B cell (primary cell): ENCODE measurements around the gene POMZP3. TPM values are rescaled to one million over a fixed set of nuclear protein-coding genes. Genes with fewer than 3 reads are reported as not detected.
A peak's percentile ranks its signal among the peaks of the same experiment; 100 is the strongest.
"Not testable (repeated sequence)": the region's sequence is repeated elsewhere in the genome, so short reads cannot be mapped to it uniquely, and the experiment has no call there.

Experiments
- ATAC-seq: fragments of 200-7000 bp; cut with Tn5 transposase; one replicate; pipeline ENCODE4 v1.10.0; 2021; ENCODE audit warnings: low read depth, mild to moderate bottlenecking, moderate number of reproducible peaks, moderate library complexity
- CTCF ChIA-PET: fragments of 350-600 bp; sonication (Branson Sonifier 250); formaldehyde crosslinking; loops from one replicate; lab custom pipeline; 2021; ENCODE audit warnings: antibody characterized with exemption, inconsistent platforms; lab: Charles Lee
- POLR2A ChIA-PET: fragments of 350-600 bp; sonication (Branson Sonifier 250); formaldehyde crosslinking; loops from one replicate; lab custom pipeline; 2021; ENCODE audit warnings: antibody characterized with exemption; lab: Charles Lee
- DNase-seq: peaks from one replicate; pipeline ENCODE4 v3.0.0; 2013
- H2AFZ ChIP-seq: 2 replicates; pipeline ENCODE4 v1.6.1; 2012; ENCODE audit warnings: mild to moderate bottlenecking, low read depth, low read length; ENCODE audit not compliant: insufficient read depth, poor library complexity, severe bottlenecking
- H3K27ac ChIP-seq, 2 donors: 1 replicate in 1 of 2; 2 replicates in 1 of 2; pipeline ENCODE4 v1.5.1; 2012 to 2013; ENCODE audit warnings: low read length in 2 of 2, mild to moderate bottlenecking in 2 of 2, moderate library complexity in 1 of 2
- H3K27me3 ChIP-seq, 4 experiments: fragments of 200-600 bp in 1 of 4; sonication (generic) in 1 of 4; replicated peaks in 1 of 4; 1 replicate in 2 of 4; 2 replicates in 2 of 4; pipeline versions ENCODE4 v1.6.1 to v1.7.0; 2013 to 2016; ENCODE audit warnings: low read length in 3 of 4, mild to moderate bottlenecking in 2 of 4, mixed read lengths in 1 of 4, moderate library complexity in 1 of 4; ENCODE audit not compliant: insufficient read depth in 4 of 4, control insufficient read depth in 3 of 4; ENCODE audit errors: control extremely low read depth in 1 of 4
- H3K36me3 ChIP-seq, 2 experiments: replicated peaks in 1 of 2; 1 replicate in 1 of 2; 2 replicates in 1 of 2; pipeline versions ENCODE4 v1.6.1 to v1.7.1; 2013; ENCODE audit warnings: low read length in 1 of 2; ENCODE audit not compliant: insufficient read depth in 2 of 2, control insufficient read depth in 1 of 2; ENCODE audit errors: control extremely low read depth in 1 of 2, extremely low read depth in 1 of 2
- H3K4me1 ChIP-seq, 2 donors: fragments of 200-600 bp in 1 of 2; sonication (generic) in 1 of 2; 1 replicate in 1 of 2; 2 replicates in 1 of 2; pipeline versions ENCODE4 v1.5.1 to v1.6.1; 2013 to 2017; ENCODE audit warnings: low read length in 2 of 2; ENCODE audit not compliant: control insufficient read depth in 2 of 2, insufficient read depth in 2 of 2
- H3K4me2 ChIP-seq: replicated peaks from 2 replicates; pipeline ENCODE3; 2012; ENCODE audit warnings: mild to moderate bottlenecking, low read depth, low read length; ENCODE audit not compliant: poor library complexity, severe bottlenecking
- H3K4me3 ChIP-seq, 5 experiments: fragments of 200-600 bp in 1 of 5; sonication (generic) in 1 of 5; 1 replicate in 3 of 5; 2 replicates in 2 of 5; pipeline versions ENCODE4 v1.5.1 to v1.7.0; 2011 to 2016; ENCODE audit warnings: low read length in 4 of 5, mild to moderate bottlenecking in 4 of 5, low read depth in 2 of 5, control low read depth in 1 of 5, moderate library complexity in 1 of 5; ENCODE audit not compliant: insufficient read depth in 1 of 5; ENCODE audit errors: control extremely low read depth in 1 of 5, extremely low read depth in 1 of 5
- H3K79me2 ChIP-seq: fragments of 200-600 bp; sonication (generic); one replicate; pipeline ENCODE4 v1.6.0; 2016; ENCODE audit warnings: low read length; ENCODE audit not compliant: control insufficient read depth, insufficient read depth
- H3K9ac ChIP-seq: fragments of 200-600 bp; sonication (generic); 2 replicates; pipeline ENCODE4 v1.6.1; 2017; ENCODE audit warnings: mild to moderate bottlenecking, low read length, moderate library complexity
- H3K9me3 ChIP-seq, 3 donors: one replicate each; pipeline versions ENCODE4 v1.6.1 to v1.7.1; 2013; ENCODE audit warnings: low read length in 2 of 3; ENCODE audit not compliant: control insufficient read depth in 2 of 3, insufficient read depth in 1 of 3; ENCODE audit errors: control extremely low read depth in 1 of 3
- H4K20me1 ChIP-seq: 2 replicates; pipeline ENCODE4 v1.6.0; 2012; ENCODE audit warnings: mild to moderate bottlenecking, low read length; ENCODE audit not compliant: insufficient read depth, control insufficient read depth, poor library complexity, severe bottlenecking
- H3K27ac Mint-ChIP-seq: one replicate; pipeline ENCODE4 v1.8.0; 2021; ENCODE audit warnings: mixed read lengths
- H3K27me3 Mint-ChIP-seq: one replicate; pipeline ENCODE4 v1.8.0; 2021; ENCODE audit warnings: mixed read lengths
- H3K4me1 Mint-ChIP-seq: one replicate; pipeline ENCODE4 v1.8.0; 2021; ENCODE audit warnings: mixed read lengths
- H3K4me3 Mint-ChIP-seq: one replicate; pipeline ENCODE4 v1.8.0; 2021; ENCODE audit warnings: mixed read lengths
- H3K9me3 Mint-ChIP-seq: one replicate; pipeline ENCODE4 v1.8.0; 2022; ENCODE audit warnings: mixed read lengths; ENCODE audit not compliant: insufficient read depth
- WGBS: methylation state at CpG from one replicate; pipeline ENCODE4 v1.1.5; 2013; ENCODE audit warnings: missing lambda C conversion rate; ENCODE audit not compliant: insufficient coverage; 5-methylcytosine and 5-hydroxymethylcytosine counted together
- intact Hi-C: fragments of 100-400 bp; cut with micrococcal nuclease; formaldehyde crosslinking; loops from one replicate; pipeline ENCODE4 v1.10.0; 2022
- polyA plus RNA-seq: library from polyadenylated mRNA; depleted of rRNA; stranded (reverse); fragments of >200 nt; gene quantifications from 2 replicates; pipeline ENCODE4 v1.2.3, GENCODE V29; 2012
- total RNA-seq, 2 donors: library from RNA; stranded (reverse); fragments of 120-200 nt in 1 of 2; gene quantifications; 1 replicate in 1 of 2; 2 replicates in 1 of 2; pipeline versions ENCODE4 v1.2.3 to v1.2.4, GENCODE V29; 2013 to 2022

POMZP3 gene
- total and polyA plus RNA-seq, 2 donors (not counting 1 experiment from before 2014, with no cell fraction given) = 10.2 to 13.3 TPM

GRCh38 chr7:76588586-76588985 lies 38.5 kb downstream of the POMZP3 start:
- H2AFZ ChIP-seq, CTCF ChIA-PET, H3K4me2 ChIP-seq, H3K27me3 ChIP-seq, H3K4me3 ChIP-seq, H3K27ac Mint-ChIP-seq, H3K9me3 ChIP-seq, POLR2A ChIA-PET, ATAC-seq, H3K27me3 Mint-ChIP-seq, H3K79me2 ChIP-seq, DNase-seq, H3K9me3 Mint-ChIP-seq, H3K9ac ChIP-seq, H3K4me3 Mint-ChIP-seq, H4K20me1 ChIP-seq, H3K36me3 ChIP-seq, intact Hi-C loops: not testable (repeated sequence)
- peaks cover 31% of the 10 kb centered on the region for H3K4me1 Mint-ChIP-seq
- no CpG with 5 or more reads among the region's 1 CpG for WGBS
- H3K4me1 ChIP-seq = peaks cover 17 to 18% of the 10 kb centered on the region in 2 donors
- peak overlapping the region in 1 of 2 donors; percentile 26 for H3K27ac ChIP-seq

DNA sequence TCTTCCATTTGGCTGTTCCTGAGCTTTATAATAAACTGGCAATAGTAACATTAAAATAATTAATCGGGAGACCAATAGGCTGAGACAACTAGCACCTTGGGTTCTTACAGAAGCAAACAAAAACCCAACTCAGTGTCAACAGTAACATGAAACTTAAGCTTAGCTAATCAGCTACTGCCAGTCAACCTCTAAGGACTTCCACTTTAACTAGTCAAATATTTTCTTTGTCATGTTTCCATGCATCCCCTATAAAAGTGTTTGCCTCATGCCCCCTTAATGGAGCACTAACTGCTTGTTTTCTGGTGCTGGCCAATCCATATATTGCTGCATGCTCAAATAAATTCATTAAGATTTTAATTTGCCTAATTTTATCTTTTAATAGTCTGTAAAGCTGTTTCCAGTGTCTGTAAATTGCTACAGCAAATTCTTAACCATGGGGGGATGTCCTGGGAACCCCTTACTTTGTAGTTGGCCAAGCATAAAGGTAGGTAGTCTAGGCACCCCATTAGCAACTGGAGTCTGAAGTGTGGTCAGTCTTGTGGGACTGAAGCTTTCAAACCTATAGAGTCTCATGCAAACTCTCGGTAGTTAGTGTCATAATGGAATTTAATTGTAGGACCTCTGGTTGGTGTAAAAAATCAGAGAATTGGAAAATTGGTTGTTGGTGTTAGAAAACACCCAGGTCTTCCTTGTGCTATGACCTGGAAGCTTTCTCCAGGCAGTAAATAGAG lies 40.3 kb downstream of the POMZP3 start:
- H3K27ac Mint-ChIP-seq, H3K27me3 ChIP-seq, DNase-seq, H3K27me3 Mint-ChIP-seq, H3K9ac ChIP-seq, H3K36me3 ChIP-seq, ATAC-seq, intact Hi-C loops, H3K4me3 ChIP-seq, POLR2A ChIA-PET, H3K9me3 ChIP-seq, H3K4me2 ChIP-seq, H3K27ac ChIP-seq, H4K20me1 ChIP-seq, H2AFZ ChIP-seq, H3K9me3 Mint-ChIP-seq, H3K4me3 Mint-ChIP-seq, CTCF ChIA-PET, H3K79me2 ChIP-seq: not testable (repeated sequence)
- H3K4me1 Mint-ChIP-seq = peaks cover 22% of the 10 kb centered on the region
- WGBS = 100% methylated on average over 2 of the region's 2 CpGs
- H3K4me1 ChIP-seq = peaks cover 8 to 11% of the 10 kb centered on the region in 2 donors

GRCh38 chr7:76583636-76584281 lies 43.3 kb downstream of the POMZP3 start:
- WGBS = 76% methylated on average over 4 of the region's 5 CpGs
- H3K27ac Mint-ChIP-seq, H3K79me2 ChIP-seq, H3K9me3 ChIP-seq, DNase-seq, H3K27ac ChIP-seq, H3K4me2 ChIP-seq, POLR2A ChIA-PET, H4K20me1 ChIP-seq, intact Hi-C loops, H3K9me3 Mint-ChIP-seq, H2AFZ ChIP-seq, H3K9ac ChIP-seq, CTCF ChIA-PET, H3K4me3 ChIP-seq, H3K36me3 ChIP-seq, H3K27me3 ChIP-seq, ATAC-seq, H3K4me3 Mint-ChIP-seq, H3K4me1 ChIP-seq, H3K27me3 Mint-ChIP-seq: not testable (repeated sequence)
- peaks cover 16% of the 10 kb centered on the region for H3K4me1 Mint-ChIP-seq
